ENCODE results near the gene CBLB.

GRCh38 chr3:105912891-105913290, 44.1 kb upstream of the CBLB start:
- TF ChIP-seq CTCF (conservative IDR thresholded peaks at IDR 0.05; ENCODE audit: low read depth in 2 of 2) (no peak), REST (IDR thresholded peaks at IDR 0.05; ENCODE audit: unreplicated experiment) (no peak), EZH2phosphoT487 (IDR thresholded peaks at IDR 0.05; ENCODE audit: unreplicated experiment) (no peak), POLR2AphosphoS5 (IDR thresholded peaks at IDR 0.05; ENCODE audit: low read depth) (no peak), EZH2 (IDR thresholded peaks at IDR 0.05; ENCODE audit: low read depth, unreplicated experiment) (no peak), CREB1 (CRISPR knock-in tag; IDR thresholded peaks at IDR 0.05; ENCODE audit: low read depth) (no peak)
- TF ChIP-seq, protein P1, sequence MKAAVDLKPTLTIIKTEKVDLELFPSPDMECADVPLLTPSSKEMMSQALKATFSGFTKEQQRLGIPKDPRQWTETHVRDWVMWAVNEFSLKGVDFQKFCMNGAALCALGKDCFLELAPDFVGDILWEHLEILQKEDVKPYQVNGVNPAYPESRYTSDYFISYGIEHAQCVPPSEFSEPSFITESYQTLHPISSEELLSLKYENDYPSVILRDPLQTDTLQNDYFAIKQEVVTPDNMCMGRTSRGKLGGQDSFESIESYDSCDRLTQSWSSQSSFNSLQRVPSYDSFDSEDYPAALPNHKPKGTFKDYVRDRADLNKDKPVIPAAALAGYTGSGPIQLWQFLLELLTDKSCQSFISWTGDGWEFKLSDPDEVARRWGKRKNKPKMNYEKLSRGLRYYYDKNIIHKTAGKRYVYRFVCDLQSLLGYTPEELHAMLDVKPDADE (IDR thresholded peaks at IDR 0.05) = no peak

Data from GM23338 (cell line).